AG04449 (cell line): Measurements from ENCODE around the gene PRKD2.

Experiments used
- CTCF ChIA-PET: fragments of 350-600 bp; formaldehyde crosslinking; extraction: SDS; loops from one replicate; lab custom pipeline; 2021; ENCODE audit warnings: antibody characterized with exemption; lab: Yijun Ruan, JAX
- POLR2A ChIA-PET: fragments of 400-600, 350-600 bp; formaldehyde crosslinking; extraction: SDS; loops from one replicate; lab custom pipeline; 2020; ENCODE audit warnings: antibody characterized with exemption, inconsistent platforms; lab: Yijun Ruan, JAX
- DNase-seq: peaks from one replicate; pipeline ENCODE4 v3.0.0-alpha.2; 2010; ENCODE audit warnings: low read depth, low spot score
- H3K4me3 ChIP-seq: 2 replicates; pipeline ENCODE4 v1.5.1; 2011; ENCODE audit warnings: low read depth, mild to moderate bottlenecking, control low read depth, low read length
- CTCF ChIP-seq: IDR thresholded peaks from one replicate; pipeline ENCODE4 v1.5.1; 2011; ENCODE audit warnings: mild to moderate bottlenecking, moderate library complexity, low read length, control low read depth, inconsistent platforms; ENCODE audit not compliant: insufficient read depth; ENCODE audit errors: missing control alignments

The PRKD2 gene

GRCh38 chr19:46731007-46731501 is 14.1 kb upstream of the PRKD2 start:
- TF ChIP-seq CTCF, result no peak
- POLR2A ChIA-PET, result interaction anchor here (1.4 kb wide), 1 partner anchor 14 kb away, joined by 3 read pairs; no protein-coding TSS in a partner anchor
- CTCF ChIA-PET, result interaction anchor here (0.7 to 6.0 kb wide), 17 partner anchors 8 to 202 kb away, joined by 3 to 138 read pairs (median 6); partner anchors contain the start of genes DACT3 and FKRP
- no peak overlapping the region for H3K4me3 ChIP-seq
- DNase-seq, result peak; percentile 59

GRCh38 chr19:46730595-46730994 is 13.7 kb upstream of the PRKD2 start:
- ChIA-PET POLR2A (interaction anchor here (1.4 kb wide), 1 partner anchor 14 kb away, joined by 3 read pairs; no protein-coding TSS in a partner anchor), CTCF (interaction anchor here (0.9 to 6.0 kb wide), 14 partner anchors 9 to 202 kb away, joined by 3 to 138 read pairs (median 6); partner anchors contain the start of genes DACT3 and FKRP)
- no peak overlapping the region for H3K4me3 ChIP-seq
- no peak for TF ChIP-seq CTCF
- DNase-seq, result no peak

GRCh38 chr19:46730187-46730586 is 13.3 kb upstream of the PRKD2 start:
- ChIA-PET POLR2A (interaction anchor here (1.3 to 1.4 kb wide), 2 partner anchors 15 to 129 kb away, joined by 3 read pairs; partner anchors contain the start of gene CALM3), CTCF (interaction anchor here (0.9 to 6.0 kb wide), 15 partner anchors 9 to 201 kb away, joined by 3 to 138 read pairs (median 6); partner anchors contain the start of genes DACT3, FKRP and PRKD2)
- no peak for TF ChIP-seq CTCF
- no peak for DNase-seq
- no peak overlapping the region for H3K4me3 ChIP-seq

GRCh38 chr19:46729696-46730095 is 12.8 kb upstream of the PRKD2 start:
- DNase-seq, result no peak
- no peak for TF ChIP-seq CTCF
- ChIA-PET POLR2A (interaction anchor here (1.3 kb wide), 1 partner anchor 129 kb away, joined by 3 read pairs; the partner anchor contains the start of gene CALM3), CTCF (interaction anchor here (0.8 to 6.0 kb wide), 21 partner anchors 10 to 201 kb away, joined by 3 to 138 read pairs (median 7); partner anchors contain the start of genes FKRP and PRKD2)
- H3K4me3 ChIP-seq, result no peak overlapping the region

GRCh38 chr19:46728693-46729339 is 11.9 kb upstream of the PRKD2 start:
- ChIA-PET CTCF (interaction anchor here (0.8 to 6.0 kb wide), 29 partner anchors 9 to 335 kb away, joined by 3 to 138 read pairs (median 6); partner anchors contain the start of genes FKRP and PRKD2), POLR2A (interaction anchor here (1.3 kb wide), 1 partner anchor 128 kb away, joined by 3 read pairs; the partner anchor contains the start of gene CALM3)
- peak; percentile 90 for TF ChIP-seq CTCF
- no peak for DNase-seq
- H3K4me3 ChIP-seq, result no peak overlapping the region

GRCh38 chr19:46728208-46728607 is 11.3 kb upstream of the PRKD2 start:
- POLR2A ChIA-PET, result no interaction called here
- CTCF ChIA-PET, result interaction anchor here (0.8 to 6.0 kb wide), 27 partner anchors 9 to 336 kb away, joined by 3 to 138 read pairs (median 6); partner anchors contain the start of genes FKRP and PRKD2
- DNase-seq, result no peak
- no peak overlapping the region for H3K4me3 ChIP-seq
- TF ChIP-seq CTCF, result no peak
